ENCODE measurements around the gene SRGN. TPM values are rescaled to one million over a fixed set of nuclear protein-coding genes. Genes with fewer than 3 reads are reported as not detected.

SRGN gene
- total and polyA plus RNA-seq, 2 of the 13 experiments (the other 11 are each of a cell fraction or from before 2014, with no cell fraction given): 0.09 TPM; not detected in 1

DNA sequence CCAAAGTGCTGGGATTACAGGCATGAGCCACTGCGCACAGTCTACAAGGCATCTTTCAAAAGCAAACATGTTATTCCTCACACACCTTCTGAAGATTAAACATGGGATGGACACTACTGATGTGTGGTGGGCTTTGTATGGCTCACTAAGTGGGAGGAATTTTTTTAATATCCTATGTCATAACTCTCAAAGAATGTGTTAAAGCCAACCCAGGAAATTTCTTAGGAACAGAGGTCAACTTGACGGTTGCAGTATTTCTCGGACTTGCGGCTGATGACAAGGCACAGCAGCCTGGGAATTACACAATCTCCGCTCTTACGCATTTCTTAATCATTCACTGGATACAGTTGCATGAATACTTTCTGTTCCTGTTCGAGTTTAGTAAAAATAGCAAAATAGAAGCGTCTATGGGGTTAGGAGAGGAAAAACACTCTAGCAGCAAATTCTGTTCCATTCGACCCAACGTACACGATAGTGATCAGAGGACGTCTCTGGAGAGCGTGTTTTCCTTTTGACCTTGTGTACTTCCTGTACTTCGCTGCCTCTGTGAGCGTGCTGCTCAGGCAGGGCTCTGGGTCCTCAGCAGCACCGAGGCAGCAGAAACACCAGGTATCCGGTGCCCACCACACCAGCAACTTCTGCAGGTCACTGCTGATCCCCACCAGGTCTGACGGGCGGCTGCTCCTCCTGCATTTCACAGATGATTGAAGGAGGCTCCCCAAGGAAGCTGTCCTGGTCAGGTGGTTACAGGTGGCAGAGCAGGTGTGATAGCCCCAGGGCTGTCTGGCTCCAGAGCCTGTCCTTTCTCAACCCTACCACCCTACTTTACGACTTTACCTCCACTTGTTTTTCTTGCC, 26.4 kb upstream of the SRGN start (continued):
- TF ChIP-seq RELA (CRISPR knock-in tag; IDR thresholded peaks at IDR 0.05) (no peak), PHF21A (CRISPR knock-in tag; IDR thresholded peaks at IDR 0.05) (0 out of 2 replicates have a peak, but pooled peaks have one; percentile 30), NCOR1 (IDR thresholded peaks at IDR 0.05; ENCODE audit: borderline replicate concordance, low read length) (no peak), ZNF598 (CRISPR knock-in tag; IDR thresholded peaks at IDR 0.05; ENCODE audit: borderline replicate concordance) (no peak), SALL1 (CRISPR knock-in tag; IDR thresholded peaks at IDR 0.05) (peak; percentile 57), FOXO4 (CRISPR knock-in tag; conservative IDR thresholded peaks at IDR 0.05) (no peak), SP140L (CRISPR knock-in tag; IDR thresholded peaks at IDR 0.05; ENCODE audit: borderline replicate concordance) (no peak), ZNF724P (CRISPR knock-in tag; IDR thresholded peaks at IDR 0.05; ENCODE audit: borderline replicate concordance) (no peak), PRDM10 (CRISPR knock-in tag; IDR thresholded peaks at IDR 0.05; ENCODE audit: low read depth) (no peak), MED1 (CRISPR knock-in tag; IDR thresholded peaks at IDR 0.05) (peak; percentile 34; the same call in 1 of the 2 replicates), SMYD3 (CRISPR knock-in tag; IDR thresholded peaks at IDR 0.05) (no peak), HDAC1 (CRISPR knock-in tag; IDR thresholded peaks at IDR 0.05) (peak; percentile 31; the same call in 1 of the 2 replicates), ARHGAP35 (CRISPR knock-in tag; IDR thresholded peaks at IDR 0.05; ENCODE audit: borderline replicate concordance) (no peak), DNMT1 (CRISPR knock-in tag; IDR thresholded peaks at IDR 0.05) (no peak)
- TF ChIP-seq, protein P1, sequence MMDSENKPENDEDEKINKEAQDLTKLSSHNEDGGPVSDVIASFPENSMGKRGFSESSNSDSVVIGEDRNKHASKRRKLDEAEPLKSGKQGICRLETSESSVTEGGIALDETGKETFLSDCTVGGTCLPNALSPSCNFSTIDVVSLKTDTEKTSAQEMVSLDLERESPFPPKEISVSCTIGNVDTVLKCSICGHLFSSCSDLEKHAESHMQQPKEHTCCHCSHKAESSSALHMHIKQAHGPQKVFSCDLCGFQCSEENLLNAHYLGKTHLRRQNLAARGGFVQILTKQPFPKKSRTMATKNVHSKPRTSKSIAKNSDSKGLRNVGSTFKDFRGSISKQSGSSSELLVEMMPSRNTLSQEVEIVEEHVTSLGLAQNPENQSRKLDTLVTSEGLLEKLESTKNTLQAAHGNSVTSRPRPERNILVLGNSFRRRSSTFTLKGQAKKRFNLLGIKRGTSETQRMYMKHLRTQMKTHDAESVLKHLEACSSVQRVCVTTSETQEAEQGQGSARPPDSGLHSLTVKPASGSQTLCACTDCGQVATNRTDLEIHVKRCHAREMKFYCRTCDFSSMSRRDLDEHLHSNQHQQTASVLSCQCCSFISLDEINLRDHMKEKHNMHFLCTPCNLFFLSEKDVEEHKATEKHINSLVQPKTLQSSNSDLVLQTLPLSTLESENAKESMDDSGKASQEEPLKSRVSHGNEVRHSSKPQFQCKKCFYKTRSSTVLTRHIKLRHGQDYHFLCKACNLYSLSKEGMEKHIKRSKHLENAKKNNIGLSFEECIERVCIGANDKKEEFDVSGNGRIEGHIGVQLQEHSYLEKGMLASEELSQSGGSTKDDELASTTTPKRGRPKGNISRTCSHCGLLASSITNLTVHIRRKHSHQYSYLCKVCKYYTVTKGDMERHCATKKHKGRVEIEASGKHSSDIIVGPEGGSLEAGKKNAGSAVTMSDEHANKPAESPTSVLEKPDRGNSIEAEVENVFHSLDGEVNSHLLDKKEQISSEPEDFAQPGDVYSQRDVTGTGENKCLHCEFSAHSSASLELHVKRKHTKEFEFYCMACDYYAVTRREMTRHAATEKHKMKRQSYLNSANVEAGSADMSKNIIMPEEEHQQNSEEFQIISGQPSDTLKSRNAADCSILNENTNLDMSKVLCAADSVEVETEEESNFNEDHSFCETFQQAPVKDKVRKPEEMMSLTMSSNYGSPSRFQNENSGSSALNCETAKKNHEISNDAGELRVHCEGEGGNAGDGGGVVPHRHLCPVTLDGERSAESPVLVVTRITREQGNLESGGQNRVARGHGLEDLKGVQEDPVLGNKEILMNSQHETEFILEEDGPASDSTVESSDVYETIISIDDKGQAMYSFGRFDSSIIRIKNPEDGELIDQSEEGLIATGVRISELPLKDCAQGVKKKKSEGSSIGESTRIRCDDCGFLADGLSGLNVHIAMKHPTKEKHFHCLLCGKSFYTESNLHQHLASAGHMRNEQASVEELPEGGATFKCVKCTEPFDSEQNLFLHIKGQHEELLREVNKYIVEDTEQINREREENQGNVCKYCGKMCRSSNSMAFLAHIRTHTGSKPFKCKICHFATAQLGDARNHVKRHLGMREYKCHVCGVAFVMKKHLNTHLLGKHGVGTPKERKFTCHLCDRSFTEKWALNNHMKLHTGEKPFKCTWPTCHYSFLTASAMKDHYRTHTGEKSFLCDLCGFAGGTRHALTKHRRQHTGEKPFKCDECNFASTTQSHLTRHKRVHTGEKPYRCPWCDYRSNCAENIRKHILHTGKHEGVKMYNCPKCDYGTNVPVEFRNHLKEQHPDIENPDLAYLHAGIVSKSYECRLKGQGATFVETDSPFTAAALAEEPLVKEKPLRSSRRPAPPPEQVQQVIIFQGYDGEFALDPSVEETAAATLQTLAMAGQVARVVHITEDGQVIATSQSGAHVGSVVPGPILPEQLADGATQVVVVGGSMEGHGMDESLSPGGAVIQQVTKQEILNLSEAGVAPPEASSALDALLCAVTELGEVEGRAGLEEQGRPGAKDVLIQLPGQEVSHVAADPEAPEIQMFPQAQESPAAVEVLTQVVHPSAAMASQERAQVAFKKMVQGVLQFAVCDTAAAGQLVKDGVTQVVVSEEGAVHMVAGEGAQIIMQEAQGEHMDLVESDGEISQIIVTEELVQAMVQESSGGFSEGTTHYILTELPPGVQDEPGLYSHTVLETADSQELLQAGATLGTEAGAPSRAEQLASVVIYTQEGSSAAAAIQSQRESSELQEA (CRISPR knock-in tag; IDR thresholded peaks at IDR 0.05; ENCODE audit: not compliant biosample characterization): no peak
